Esophagus squamous epithelium (tissue), 5 donors: ENCODE results near the gene FCRL5. TPM values are rescaled to one million over a fixed set of nuclear protein-coding genes. Genes with fewer than 3 reads are reported as not detected.

Source experiments
- DNase-seq: peaks from one replicate; lab custom pipeline; 2025; lab: John Stamatoyannopoulos, UW
- H3K27ac ChIP-seq, 4 donors: fragments of 200-600 bp; sonication (generic); one replicate each; pipeline ENCODE4 v1.5.1; 2016 to 2019; ENCODE audit warnings: mild to moderate bottlenecking in 1 of 4
- H3K27me3 ChIP-seq, 4 donors: fragments of 200-600 bp; sonication (generic); 1 replicate in 3 of 4; 2 replicates in 1 of 4; pipeline versions ENCODE4 v1.5.1 to v1.6.0; 2017 to 2021; ENCODE audit warnings: antibody characterized with exemption in 1 of 4
- H3K36me3 ChIP-seq, 3 donors: fragments of 200-600 bp; sonication (generic); one replicate each; pipeline ENCODE4 v1.5.1; 2016 to 2019
- H3K4me1 ChIP-seq, 3 donors: fragments of 200-600 bp; sonication (generic); one replicate each; pipeline ENCODE4 v1.5.1; 2017 to 2019
- H3K4me3 ChIP-seq, 4 donors: fragments of 200-600 bp; sonication (generic); 1 replicate in 3 of 4; 2 replicates in 1 of 4; pipeline ENCODE4 v1.5.1; 2016 to 2019; ENCODE audit warnings: mild to moderate bottlenecking in 2 of 4, moderate library complexity in 1 of 4
- H3K9me3 ChIP-seq, 3 donors: fragments of 200-600 bp; sonication (generic); one replicate each; pipeline ENCODE4 v1.5.1; 2016 to 2019
- POLR2A ChIP-seq, 4 donors: fragments of 450-650 bp; IDR thresholded peaks; one replicate each; pipeline ENCODE4 v1.6.1; 2017; ENCODE audit warnings: antibody characterized with exemption in 4 of 4, mild to moderate bottlenecking in 4 of 4, moderate library complexity in 3 of 4
- WGBS, 2 donors: methylation state at CpG; one replicate each; pipeline ENCODE4 v1.1.5; 2018; 5-methylcytosine and 5-hydroxymethylcytosine counted together
- intact Hi-C: fragments of 100-400 bp; cut with DNase I; formaldehyde crosslinking; loops from one replicate; pipeline ENCODE4 v1.15.0; 2022
- total RNA-seq, 4 donors: library from RNA; depleted of rRNA; stranded (reverse); fragments of >200 nt; gene quantifications; one replicate each; pipeline ENCODE4 v1.1.0, GENCODE V29; 2016
- TF ChIP-seq, protein P1 (sequence below), 6 experiments: fragments of 450-650 bp in 4 of 6; fragments of 200-600 bp in 2 of 6; sonication (generic) in 2 of 6; IDR thresholded peaks; one replicate each; pipeline ENCODE4 v1.5.1; 2016 to 2019; ENCODE audit warnings: antibody characterized with exemption in 6 of 6, mild to moderate bottlenecking in 4 of 6, moderate library complexity in 4 of 6
- donor health status: DM: yes; HTN: yes; CAD: no.

Gene FCRL5
- 1 to 10 TPM in 1 of 4 donors, under 1 TPM in 3; 0.08 to 1.6 (median 0.23) TPM for total RNA-seq

DNA sequence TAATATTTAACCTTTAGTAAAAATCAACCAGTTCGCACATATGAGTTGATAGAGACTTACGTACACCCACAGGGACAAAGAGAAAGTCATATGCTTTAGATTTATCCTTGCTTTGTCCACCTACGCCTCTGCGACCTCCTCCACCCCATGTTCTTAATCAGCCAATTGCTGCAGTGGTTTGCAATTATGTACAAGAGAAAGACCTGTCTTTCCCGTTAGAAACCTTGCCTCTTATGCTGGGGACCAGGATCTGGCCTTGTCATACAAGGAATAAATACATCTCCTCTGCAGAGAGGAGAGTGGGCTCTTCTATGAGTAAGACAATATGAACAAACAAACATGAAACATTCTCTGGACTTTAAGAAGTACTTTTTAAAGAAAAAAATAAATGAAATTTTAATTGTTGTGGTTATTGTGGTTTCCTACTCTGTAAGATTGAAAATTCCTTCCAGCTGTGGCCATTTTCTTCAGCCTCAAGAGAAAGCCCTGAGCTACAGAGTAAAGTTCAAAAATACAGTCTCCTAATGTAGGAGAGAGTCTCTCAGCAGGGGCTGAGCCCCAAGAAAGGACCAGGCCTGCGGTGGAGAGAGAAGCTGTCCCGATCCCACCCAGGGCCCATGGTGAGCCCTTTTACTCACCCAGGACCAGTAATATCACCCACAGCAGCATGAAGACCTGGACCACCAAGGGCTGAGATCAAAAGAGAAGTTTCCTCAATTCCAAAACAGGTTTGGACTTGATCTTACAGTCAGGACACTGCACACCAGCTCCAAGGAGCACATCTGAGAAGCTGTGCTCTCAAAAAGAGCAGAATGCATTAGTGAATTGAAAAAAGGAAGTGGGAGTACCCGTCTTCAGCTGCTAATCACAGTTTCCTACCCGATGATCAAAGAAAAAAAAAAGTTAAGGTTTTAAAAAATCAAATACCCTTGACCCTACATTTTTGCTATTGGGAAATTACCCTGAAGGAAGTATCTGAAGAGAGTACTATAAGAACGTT, at the start of gene FCRL5:
FCRL5 (minus strand) TSS at position 822 of the 1,000 bp plus-strand sequence; CDS start at position 669, 153 bp downstream.
- TF ChIP-seq POLR2A (IDR thresholded peaks at IDR 0.05) = no peak
- TF ChIP-seq, protein P1, sequence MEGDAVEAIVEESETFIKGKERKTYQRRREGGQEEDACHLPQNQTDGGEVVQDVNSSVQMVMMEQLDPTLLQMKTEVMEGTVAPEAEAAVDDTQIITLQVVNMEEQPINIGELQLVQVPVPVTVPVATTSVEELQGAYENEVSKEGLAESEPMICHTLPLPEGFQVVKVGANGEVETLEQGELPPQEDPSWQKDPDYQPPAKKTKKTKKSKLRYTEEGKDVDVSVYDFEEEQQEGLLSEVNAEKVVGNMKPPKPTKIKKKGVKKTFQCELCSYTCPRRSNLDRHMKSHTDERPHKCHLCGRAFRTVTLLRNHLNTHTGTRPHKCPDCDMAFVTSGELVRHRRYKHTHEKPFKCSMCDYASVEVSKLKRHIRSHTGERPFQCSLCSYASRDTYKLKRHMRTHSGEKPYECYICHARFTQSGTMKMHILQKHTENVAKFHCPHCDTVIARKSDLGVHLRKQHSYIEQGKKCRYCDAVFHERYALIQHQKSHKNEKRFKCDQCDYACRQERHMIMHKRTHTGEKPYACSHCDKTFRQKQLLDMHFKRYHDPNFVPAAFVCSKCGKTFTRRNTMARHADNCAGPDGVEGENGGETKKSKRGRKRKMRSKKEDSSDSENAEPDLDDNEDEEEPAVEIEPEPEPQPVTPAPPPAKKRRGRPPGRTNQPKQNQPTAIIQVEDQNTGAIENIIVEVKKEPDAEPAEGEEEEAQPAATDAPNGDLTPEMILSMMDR (IDR thresholded peaks at IDR 0.05) = no peak
- Histone ChIP-seq H3K4me3 (no peak within 1 kb of the TSS), H3K36me3 (no peaks in the 10 kb centered on the region), H3K27ac (no peak within 1 kb of the TSS), H3K4me1 (no peaks in the 10 kb centered on the region), H3K27me3 (peaks cover 0 to 2% (median 0%) of the 10 kb centered on the region in 4 donors), H3K9me3 (no peaks in the 10 kb centered on the region)
- intact Hi-C loops = no loop called here
- 55 to 61% methylated on average over 8 to 10 of the region's 10 CpGs for WGBS, 2 donors
- no peak for DNase-seq

DNA sequence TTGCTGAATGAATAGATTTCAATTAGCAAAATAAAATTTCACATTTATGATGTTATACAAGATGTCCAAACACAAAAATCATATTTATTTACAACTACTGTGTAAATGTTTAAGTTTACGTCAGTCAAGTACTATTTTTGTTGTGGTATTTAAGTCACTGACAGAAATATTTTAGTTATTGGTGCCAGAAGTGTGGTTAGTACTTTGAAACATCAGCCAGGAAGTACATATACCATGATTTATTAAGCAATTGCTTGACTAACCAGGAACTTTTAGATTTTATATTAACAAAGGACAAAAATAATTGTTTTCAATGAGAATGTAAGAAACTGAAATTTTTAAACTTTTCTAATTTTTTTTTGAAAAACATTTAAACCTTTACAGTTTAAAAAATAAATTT, 47.9 kb upstream of the FCRL5 start:
- no peak overlapping the region for H3K27ac ChIP-seq
- DNase-seq = no peak
- no peaks in the 10 kb centered on the region for H3K36me3 ChIP-seq
- no peaks in the 10 kb centered on the region for H3K27me3 ChIP-seq
- H3K4me1 ChIP-seq = no peaks in the 10 kb centered on the region
- intact Hi-C loops = no loop called here
- no peak overlapping the region for H3K4me3 ChIP-seq
- H3K9me3 ChIP-seq = no peaks in the 10 kb centered on the region
- TF ChIP-seq, protein P1 (IDR thresholded peaks at IDR 0.05) = no peak
- no peak for TF ChIP-seq POLR2A (IDR thresholded peaks at IDR 0.05)
- 45 to 53% methylated on average over 1 of the region's 1 CpG for WGBS, 2 donors

DNA sequence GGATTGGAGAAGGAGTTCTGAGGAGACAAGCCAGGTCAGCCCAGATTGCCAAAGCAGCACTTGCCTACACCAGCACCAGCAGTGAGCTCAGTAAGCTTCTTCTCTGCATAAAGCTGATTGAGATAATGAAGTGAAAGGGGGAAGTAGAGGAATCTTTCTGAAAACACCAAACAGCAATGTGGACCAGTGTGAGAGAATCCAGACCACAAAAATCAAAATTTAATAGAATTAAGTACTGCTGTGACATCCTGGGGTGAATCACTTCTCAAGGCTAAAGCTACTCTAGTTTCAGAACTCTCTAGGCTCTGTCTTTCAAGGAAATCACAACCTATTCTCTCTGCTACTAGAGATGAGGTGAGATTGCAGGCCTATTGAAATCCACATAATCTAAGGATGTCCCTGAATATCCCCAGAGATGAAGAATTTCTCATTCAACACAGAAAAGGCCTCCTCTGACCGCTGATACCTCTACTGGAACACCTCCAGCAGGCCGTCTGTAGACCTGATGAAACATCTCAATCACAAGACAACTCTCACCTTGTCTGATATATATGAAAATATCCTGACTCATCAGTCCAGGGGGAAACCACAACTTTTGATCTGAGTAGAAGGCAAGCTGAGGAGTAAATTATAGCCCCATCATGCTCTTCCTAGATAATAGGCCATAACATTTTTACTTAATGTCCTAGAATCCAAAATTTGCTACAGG, 45.8 kb upstream of the FCRL5 start, which contains the start of gene FCRL4:
FCRL4 (minus strand) TSS at position 127 of the 709 bp plus-strand sequence. CDS start 141 bp downstream, outside the sequence.
- Histone ChIP-seq H3K4me1 (no peaks in the 10 kb centered on the region), H3K27ac (no peak within 1 kb of the TSS), H3K4me3 (no peak within 1 kb of the TSS), H3K27me3 (peaks cover 0 to 3% (median 0%) of the 10 kb centered on the region in 4 donors), H3K9me3 (no peaks in the 10 kb centered on the region), H3K36me3 (no peaks in the 10 kb centered on the region)
- intact Hi-C loops = no loop called here
- no peak for DNase-seq
- no peak for TF ChIP-seq POLR2A (IDR thresholded peaks at IDR 0.05)
- TF ChIP-seq, protein P1 (IDR thresholded peaks at IDR 0.05) = no peak
- WGBS, 2 donors = 28 to 45% methylated on average over 2 of the region's 2 CpGs

DNA sequence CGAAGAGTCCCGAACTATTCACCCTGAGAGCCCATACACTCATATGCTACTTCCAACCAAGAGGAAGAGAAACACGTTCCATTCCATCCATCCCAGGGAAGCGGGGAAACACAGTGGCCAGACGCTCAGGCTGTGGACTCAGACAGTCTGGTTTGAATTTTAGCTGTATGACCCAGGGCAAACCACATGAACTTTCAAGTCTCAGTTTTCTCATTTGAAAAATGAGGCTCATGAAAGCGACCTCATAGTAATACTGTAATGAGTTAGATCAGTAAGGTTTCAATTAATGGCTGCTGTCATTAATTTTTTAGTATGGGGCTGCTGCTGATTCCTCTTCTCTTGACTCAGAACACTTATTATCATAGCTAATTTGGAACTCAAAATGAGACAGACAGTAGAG, 44.1 kb upstream of the FCRL5 start:
- H3K4me3 ChIP-seq = no peak overlapping the region
- WGBS, 2 donors = 71 to 79% methylated on average over 6 of the region's 6 CpGs
- no peak for DNase-seq
- H3K27me3 ChIP-seq = peaks cover 0 to 3% (median 0%) of the 10 kb centered on the region in 4 donors
- TF ChIP-seq POLR2A (IDR thresholded peaks at IDR 0.05) = no peak
- TF ChIP-seq, protein P1 (IDR thresholded peaks at IDR 0.05) = no peak
- H3K36me3 ChIP-seq = no peaks in the 10 kb centered on the region
- H3K27ac ChIP-seq = no peak overlapping the region
- intact Hi-C loops = no loop called here
- no peaks in the 10 kb centered on the region for H3K4me1 ChIP-seq
- H3K9me3 ChIP-seq = no peaks in the 10 kb centered on the region
